Measurements from ENCODE around the gene HMGN2.

Gene HMGN2

DNA sequence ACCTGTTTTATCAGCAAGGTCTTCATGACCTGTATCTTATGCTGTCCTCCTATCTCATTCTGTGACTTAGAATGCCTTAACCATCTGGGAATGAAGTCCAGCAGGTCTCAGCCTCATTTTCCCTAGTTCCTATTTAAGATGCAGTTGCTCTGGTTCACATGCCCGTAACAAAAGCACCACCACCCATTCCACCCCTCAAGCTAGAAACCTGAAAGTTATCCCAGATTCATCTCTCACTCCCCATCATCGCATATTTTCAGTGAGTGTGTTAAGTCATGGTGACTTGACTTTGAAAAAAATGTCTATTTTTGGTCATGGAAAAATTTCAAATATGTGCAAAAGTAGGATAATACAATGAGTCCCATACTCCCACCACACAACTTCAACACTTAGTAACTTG, 11.7 kb downstream of the HMGN2 start:
- no peaks in the 10 kb centered on the region for H3K9me3 ChIP-seq (ENCODE audit: insufficient read depth, low read length)
- H3K9ac ChIP-seq (ENCODE audit: low read length), result no peak overlapping the region
- H3F3A ChIP-seq (ENCODE audit: insufficient read depth), result peaks cover 13% of the 10 kb centered on the region
- H3K79me2 ChIP-seq (ENCODE audit: insufficient read depth, low read length), result no peaks in the 10 kb centered on the region
- no peak for TF ChIP-seq EZH2phosphoT487 (conservative IDR thresholded peaks at IDR 0.05; ENCODE audit: low read length)
- TF ChIP-seq, protein P1, sequence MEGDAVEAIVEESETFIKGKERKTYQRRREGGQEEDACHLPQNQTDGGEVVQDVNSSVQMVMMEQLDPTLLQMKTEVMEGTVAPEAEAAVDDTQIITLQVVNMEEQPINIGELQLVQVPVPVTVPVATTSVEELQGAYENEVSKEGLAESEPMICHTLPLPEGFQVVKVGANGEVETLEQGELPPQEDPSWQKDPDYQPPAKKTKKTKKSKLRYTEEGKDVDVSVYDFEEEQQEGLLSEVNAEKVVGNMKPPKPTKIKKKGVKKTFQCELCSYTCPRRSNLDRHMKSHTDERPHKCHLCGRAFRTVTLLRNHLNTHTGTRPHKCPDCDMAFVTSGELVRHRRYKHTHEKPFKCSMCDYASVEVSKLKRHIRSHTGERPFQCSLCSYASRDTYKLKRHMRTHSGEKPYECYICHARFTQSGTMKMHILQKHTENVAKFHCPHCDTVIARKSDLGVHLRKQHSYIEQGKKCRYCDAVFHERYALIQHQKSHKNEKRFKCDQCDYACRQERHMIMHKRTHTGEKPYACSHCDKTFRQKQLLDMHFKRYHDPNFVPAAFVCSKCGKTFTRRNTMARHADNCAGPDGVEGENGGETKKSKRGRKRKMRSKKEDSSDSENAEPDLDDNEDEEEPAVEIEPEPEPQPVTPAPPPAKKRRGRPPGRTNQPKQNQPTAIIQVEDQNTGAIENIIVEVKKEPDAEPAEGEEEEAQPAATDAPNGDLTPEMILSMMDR (IDR thresholded peaks at IDR 0.05; ENCODE audit: insufficient read depth, low read length, poor library complexity, severe bottlenecking), result no peak
- no peak overlapping the region for H3K4me2 ChIP-seq (ENCODE audit: low read depth, low read length, poor library complexity, severe bottlenecking)
- no peaks in the 10 kb centered on the region for H4K20me1 ChIP-seq (ENCODE audit: low read depth, low read length)
- H3K36me3 ChIP-seq (ENCODE audit: low read length), result peaks cover 2% of the 10 kb centered on the region; the same call in 1 of the 2 replicates
- no peaks in the 10 kb centered on the region for H3K27me3 ChIP-seq (ENCODE audit: low read length)
- no peak overlapping the region for H3K4me3 ChIP-seq (ENCODE audit: insufficient read depth, low read length, poor library complexity, severe bottlenecking)
- H3K27ac ChIP-seq (ENCODE audit: low read depth, low read length), result no peak overlapping the region
- no peak overlapping the region for H2AFZ ChIP-seq (ENCODE audit: low read depth, low read length, severe bottlenecking)
- no peaks in the 10 kb centered on the region for H3K9me2 ChIP-seq (replicated peaks; ENCODE audit: insufficient read depth, low read length)

DNA sequence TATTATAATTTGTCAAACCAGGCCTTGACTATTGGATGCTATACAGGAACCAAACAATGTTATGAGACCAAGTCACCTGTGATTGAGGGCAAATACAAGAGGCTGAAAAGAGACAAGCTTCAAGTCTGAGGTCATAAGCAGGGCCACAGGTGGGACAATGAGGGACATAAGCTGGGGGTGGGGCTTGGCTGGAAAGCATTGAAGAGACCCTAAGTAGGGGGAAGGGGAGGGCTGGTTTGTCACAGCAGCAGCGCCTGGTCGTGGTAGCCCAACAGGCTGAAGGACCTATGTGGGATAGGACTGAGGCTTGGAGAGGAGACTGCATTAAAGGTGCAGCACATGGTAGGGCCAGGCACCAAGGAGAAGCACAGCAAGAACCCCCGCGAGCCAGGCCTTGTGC, 17.9 kb downstream of the HMGN2 start:
- H3K27me3 ChIP-seq (ENCODE audit: low read length), result no peaks in the 10 kb centered on the region
- H2AFZ ChIP-seq (ENCODE audit: low read depth, low read length, severe bottlenecking), result no peak overlapping the region
- no peaks in the 10 kb centered on the region for H3K79me2 ChIP-seq (ENCODE audit: insufficient read depth, low read length)
- no peak overlapping the region for H3K4me2 ChIP-seq (ENCODE audit: low read depth, low read length, poor library complexity, severe bottlenecking)
- H3K9me2 ChIP-seq (replicated peaks; ENCODE audit: insufficient read depth, low read length), result no peaks in the 10 kb centered on the region
- no peak for TF ChIP-seq EZH2phosphoT487 (conservative IDR thresholded peaks at IDR 0.05; ENCODE audit: low read length)
- TF ChIP-seq, protein P1 (IDR thresholded peaks at IDR 0.05; ENCODE audit: insufficient read depth, low read length, poor library complexity, severe bottlenecking), result no peak
- H3K4me3 ChIP-seq (ENCODE audit: insufficient read depth, low read length, poor library complexity, severe bottlenecking), result no peak overlapping the region
- no peak overlapping the region for H3K9ac ChIP-seq (ENCODE audit: low read length)
- H3K36me3 ChIP-seq (ENCODE audit: low read length), result no peaks in the 10 kb centered on the region
- no peaks in the 10 kb centered on the region for H3K9me3 ChIP-seq (ENCODE audit: insufficient read depth, low read length)
- H4K20me1 ChIP-seq (ENCODE audit: low read depth, low read length), result no peaks in the 10 kb centered on the region
- H3K27ac ChIP-seq (ENCODE audit: low read depth, low read length), result no peak overlapping the region
- no peaks in the 10 kb centered on the region for H3F3A ChIP-seq (ENCODE audit: insufficient read depth)

DNA sequence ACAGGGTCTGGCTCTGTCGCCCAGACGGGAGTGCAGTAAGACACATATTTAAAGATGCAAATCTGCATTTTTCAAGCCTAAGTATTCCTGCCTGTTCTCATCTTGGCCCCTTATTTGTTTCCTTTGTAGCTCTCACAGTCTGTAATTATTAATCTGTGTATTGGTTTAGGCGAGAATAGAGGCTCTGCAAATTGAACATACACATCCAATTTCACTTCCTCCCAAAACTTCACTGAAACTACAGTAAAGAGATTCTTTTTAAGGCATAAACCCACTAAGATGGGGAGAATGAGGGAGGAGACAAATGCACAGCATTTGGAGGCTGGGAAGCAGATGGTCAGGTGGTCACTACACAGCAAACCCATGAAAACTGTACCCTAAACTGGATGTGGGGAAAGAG, 21.0 kb downstream of the HMGN2 start:
- peaks cover 5% of the 10 kb centered on the region; the same call in 1 of the 2 replicates for H3F3A ChIP-seq (ENCODE audit: insufficient read depth)
- H4K20me1 ChIP-seq (ENCODE audit: low read depth, low read length), result no peaks in the 10 kb centered on the region
- H3K79me2 ChIP-seq (ENCODE audit: insufficient read depth, low read length), result no peaks in the 10 kb centered on the region
- TF ChIP-seq, protein P1 (IDR thresholded peaks at IDR 0.05; ENCODE audit: insufficient read depth, low read length, poor library complexity, severe bottlenecking), result no peak
- no peak for TF ChIP-seq EZH2phosphoT487 (conservative IDR thresholded peaks at IDR 0.05; ENCODE audit: low read length)
- H3K36me3 ChIP-seq (ENCODE audit: low read length), result no peaks in the 10 kb centered on the region
- H3K4me2 ChIP-seq (ENCODE audit: low read depth, low read length, poor library complexity, severe bottlenecking), result no peak overlapping the region
- no peaks in the 10 kb centered on the region for H3K9me3 ChIP-seq (ENCODE audit: insufficient read depth, low read length)
- H3K9me2 ChIP-seq (replicated peaks; ENCODE audit: insufficient read depth, low read length), result no peaks in the 10 kb centered on the region
- no peak overlapping the region for H3K4me3 ChIP-seq (ENCODE audit: insufficient read depth, low read length, poor library complexity, severe bottlenecking)
- H3K9ac ChIP-seq (ENCODE audit: low read length), result no peak overlapping the region
- no peak overlapping the region for H2AFZ ChIP-seq (ENCODE audit: low read depth, low read length, severe bottlenecking)
- H3K27me3 ChIP-seq (ENCODE audit: low read length), result no peaks in the 10 kb centered on the region
- no peak overlapping the region for H3K27ac ChIP-seq (ENCODE audit: low read depth, low read length)

Measured in SU-DHL-6 (cell line).